Measurements from ENCODE around the gene GPR12.
A peak's percentile ranks its signal among the peaks of the same experiment; 100 is the strongest.
"Not testable (repeated sequence)": the region's sequence is repeated elsewhere in the genome, so short reads cannot be mapped to it uniquely, and the experiment has no call there.

Gene GPR12

GRCh38 chr13:26759249-26759906 is 1.2 kb downstream of the GPR12 start:
- Mint-ChIP-seq H3K4me1 (ENCODE audit: low read depth) (peaks cover 10% of the 10 kb centered on the region), H3K36me3 (ENCODE audit: low read depth) (no peaks in the 10 kb centered on the region), H3K4me3 (peak overlapping the region; percentile 24), H3K9me3 (no peaks in the 10 kb centered on the region), H3K27me3 (peaks cover 66% of the 10 kb centered on the region), H3K27ac (no peak overlapping the region)
- DNase-seq: no peak

- DNase-seq: no peak
- Mint-ChIP-seq H3K9me3 (no peaks in the 10 kb centered on the region), H3K36me3 (ENCODE audit: low read depth) (no peaks in the 10 kb centered on the region), H3K4me1 (ENCODE audit: low read depth) (peaks cover 10% of the 10 kb centered on the region), H3K27ac (no peak overlapping the region), H3K4me3 (no peak overlapping the region), H3K27me3 (peaks cover 59% of the 10 kb centered on the region)
These were observed 2.0 kb downstream of the GPR12 start for GRCh38 chr13:26758496-26759157.

GRCh38 chr13:26756961-26757360 is 3.6 kb downstream of the GPR12 start:
- no peak for DNase-seq
- Mint-ChIP-seq H3K27me3 (peaks cover 45% of the 10 kb centered on the region), H3K4me3 (no peak overlapping the region), H3K9me3 (no peaks in the 10 kb centered on the region), H3K4me1 (ENCODE audit: low read depth) (peaks cover 10% of the 10 kb centered on the region), H3K27ac (no peak overlapping the region), H3K36me3 (ENCODE audit: low read depth) (no peaks in the 10 kb centered on the region)

GRCh38 chr13:26752671-26753070 is 7.9 kb downstream of the GPR12 start:
- DNase-seq: no peak
- H3K4me3 Mint-ChIP-seq: no peak overlapping the region
- peaks cover 8% of the 10 kb centered on the region for H3K27me3 Mint-ChIP-seq
- H3K27ac Mint-ChIP-seq: no peak overlapping the region
- no peaks in the 10 kb centered on the region for H3K9me3 Mint-ChIP-seq
- H3K4me1 Mint-ChIP-seq (ENCODE audit: low read depth): peaks cover 8% of the 10 kb centered on the region
- no peaks in the 10 kb centered on the region for H3K36me3 Mint-ChIP-seq (ENCODE audit: low read depth)

- H3K4me3 Mint-ChIP-seq: no peak overlapping the region
- no peaks in the 10 kb centered on the region for H3K36me3 Mint-ChIP-seq (ENCODE audit: low read depth)
- no peak for DNase-seq
- no peaks in the 10 kb centered on the region for H3K9me3 Mint-ChIP-seq
- peaks cover 8% of the 10 kb centered on the region for H3K4me1 Mint-ChIP-seq (ENCODE audit: low read depth)
- peaks cover 8% of the 10 kb centered on the region for H3K27me3 Mint-ChIP-seq
- H3K27ac Mint-ChIP-seq: no peak overlapping the region
These were observed 10.7 kb downstream of the GPR12 start for GRCh38 chr13:26749905-26750304.

- no peak overlapping the region for H3K27ac Mint-ChIP-seq
- DNase-seq: no peak
- H3K4me1 Mint-ChIP-seq (ENCODE audit: low read depth): peaks cover 8% of the 10 kb centered on the region
- no peak overlapping the region for H3K4me3 Mint-ChIP-seq
- no peaks in the 10 kb centered on the region for H3K9me3 Mint-ChIP-seq
- H3K27me3 Mint-ChIP-seq: peaks cover 13% of the 10 kb centered on the region
- H3K36me3 Mint-ChIP-seq (ENCODE audit: low read depth): no peaks in the 10 kb centered on the region
These were observed 11.3 kb downstream of the GPR12 start for GRCh38 chr13:26749285-26749684.

- H3K4me3 Mint-ChIP-seq: no peak overlapping the region
- peaks cover 23% of the 10 kb centered on the region for H3K27me3 Mint-ChIP-seq
- H3K4me1 Mint-ChIP-seq (ENCODE audit: low read depth): peaks cover 8% of the 10 kb centered on the region
- no peaks in the 10 kb centered on the region for H3K36me3 Mint-ChIP-seq (ENCODE audit: low read depth)
- no peaks in the 10 kb centered on the region for H3K9me3 Mint-ChIP-seq
- DNase-seq: no peak
- no peak overlapping the region for H3K27ac Mint-ChIP-seq
These were observed 12.9 kb downstream of the GPR12 start for GRCh38 chr13:26747706-26748105.

GRCh38 chr13:26743971-26744370 is 16.6 kb downstream of the GPR12 start:
- H3K9me3 Mint-ChIP-seq: peaks cover 6% of the 10 kb centered on the region
- no peaks in the 10 kb centered on the region for H3K36me3 Mint-ChIP-seq (ENCODE audit: low read depth)
- no peak overlapping the region for H3K4me3 Mint-ChIP-seq
- peaks cover 40% of the 10 kb centered on the region for H3K27me3 Mint-ChIP-seq
- no peak for DNase-seq
- no peaks in the 10 kb centered on the region for H3K4me1 Mint-ChIP-seq (ENCODE audit: low read depth)
- no peak overlapping the region for H3K27ac Mint-ChIP-seq

GRCh38 chr13:26742691-26743358 is 17.8 kb downstream of the GPR12 start:
- Mint-ChIP-seq H3K4me1 (ENCODE audit: low read depth) (no peaks in the 10 kb centered on the region), H3K36me3 (ENCODE audit: low read depth) (no peaks in the 10 kb centered on the region), H3K4me3 (no peak overlapping the region), H3K9me3 (peaks cover 11% of the 10 kb centered on the region), H3K27me3 (peaks cover 40% of the 10 kb centered on the region), H3K27ac (no peak overlapping the region)
- no peak for DNase-seq

GRCh38 chr13:26735677-26736076 is 24.9 kb downstream of the GPR12 start:
- Mint-ChIP-seq H3K27me3 (peaks cover 16% of the 10 kb centered on the region), H3K36me3 (ENCODE audit: low read depth) (no peaks in the 10 kb centered on the region), H3K4me1 (ENCODE audit: low read depth) (no peaks in the 10 kb centered on the region), H3K4me3 (no peak overlapping the region), H3K27ac (no peak overlapping the region), H3K9me3 (peaks cover 15% of the 10 kb centered on the region)
- no peak for DNase-seq

- Mint-ChIP-seq H3K4me3 (no peak overlapping the region), H3K27ac (no peak overlapping the region), H3K36me3 (ENCODE audit: low read depth) (no peaks in the 10 kb centered on the region), H3K9me3 (no peaks in the 10 kb centered on the region), H3K27me3 (no peaks in the 10 kb centered on the region), H3K4me1 (ENCODE audit: low read depth) (no peaks in the 10 kb centered on the region)
- no peak for DNase-seq
These were observed 33.0 kb downstream of the GPR12 start for GRCh38 chr13:26727633-26728032.

GRCh38 chr13:26727122-26727521 is 33.5 kb downstream of the GPR12 start:
- H3K27ac Mint-ChIP-seq: no peak overlapping the region

GRCh38 chr13:26726684-26727083 is 33.9 kb downstream of the GPR12 start:
- DNase-seq: no peak
- Mint-ChIP-seq H3K4me1 (ENCODE audit: low read depth) (peaks cover 9% of the 10 kb centered on the region), H3K36me3 (ENCODE audit: low read depth) (no peaks in the 10 kb centered on the region), H3K9me3 (no peaks in the 10 kb centered on the region), H3K4me3 (no peak overlapping the region), H3K27me3 (no peaks in the 10 kb centered on the region), H3K27ac (no peak overlapping the region)

More at GRCh38 chr13:26727122-26727521, 33.5 kb downstream of the GPR12 start:
- Mint-ChIP-seq H3K27me3 (no peaks in the 10 kb centered on the region), H3K4me1 (ENCODE audit: low read depth) (peaks cover 4% of the 10 kb centered on the region), H3K4me3 (no peak overlapping the region), H3K9me3 (no peaks in the 10 kb centered on the region), H3K36me3 (ENCODE audit: low read depth) (no peaks in the 10 kb centered on the region)
- DNase-seq: no peak

- H3K27ac Mint-ChIP-seq; H3K27me3 Mint-ChIP-seq; H3K9me3 Mint-ChIP-seq; DNase-seq; H3K4me3 Mint-ChIP-seq; H3K36me3 Mint-ChIP-seq (ENCODE audit: low read depth): not testable (repeated sequence)
- peaks cover 23% of the 10 kb centered on the region for H3K4me1 Mint-ChIP-seq (ENCODE audit: low read depth)
These were observed 37.0 kb downstream of the GPR12 start for GRCh38 chr13:26723620-26724019.

GRCh38 chr13:26722321-26722720 is 38.3 kb downstream of the GPR12 start:
- H3K4me3 Mint-ChIP-seq: no peak overlapping the region
- peak overlapping the region; percentile 56 for H3K27ac Mint-ChIP-seq
- H3K27me3 Mint-ChIP-seq: no peaks in the 10 kb centered on the region
- peaks cover 23% of the 10 kb centered on the region for H3K4me1 Mint-ChIP-seq (ENCODE audit: low read depth)
- no peaks in the 10 kb centered on the region for H3K9me3 Mint-ChIP-seq
- no peak for DNase-seq
- no peaks in the 10 kb centered on the region for H3K36me3 Mint-ChIP-seq (ENCODE audit: low read depth)

All from activated T-cell treated with anti-CD3 and anti-CD28 coated beads, Interleukin-2, amount 50 U/mL, for 24 hours (primary cell).